GM19463 (cell line): ENCODE results near the gene EXTL1.

Source experiments
- ATAC-seq: cut with Tn5 transposase; IDR thresholded peaks from one replicate; pipeline ENCODE4 v1.9.1; 2021; ENCODE audit warnings: mild to moderate bottlenecking, moderate library complexity; ENCODE audit not compliant: unreplicated experiment

Gene EXTL1

GRCh38 chr1:26022404-26022779, 817 bp downstream of the EXTL1 start:
- ATAC-seq, result no peak

GRCh38 chr1:26023009-26023408, 1.4 kb downstream of the EXTL1 start:
- no peak for ATAC-seq

- ATAC-seq, result no peak
Observed at GRCh38 chr1:26023826-26024225, 2.3 kb downstream of the EXTL1 start.

- no peak for ATAC-seq
Observed at GRCh38 chr1:26025060-26025459, 3.5 kb downstream of the EXTL1 start.

- no peak for ATAC-seq
Observed at GRCh38 chr1:26025517-26025916, 3.9 kb downstream of the EXTL1 start.

- ATAC-seq, result no peak
Observed at GRCh38 chr1:26027716-26028489, 6.3 kb downstream of the EXTL1 start.

- no peak for ATAC-seq
Observed at GRCh38 chr1:26028490-26028980, 7.0 kb downstream of the EXTL1 start.

- ATAC-seq, result no peak
Observed at GRCh38 chr1:26029054-26029863, 7.7 kb downstream of the EXTL1 start.

GRCh38 chr1:26029864-26030481, 8.4 kb downstream of the EXTL1 start:
- no peak for ATAC-seq

GRCh38 chr1:26031196-26031595, 9.6 kb downstream of the EXTL1 start:
- no peak for ATAC-seq

- ATAC-seq, result no peak
Observed at GRCh38 chr1:26031611-26032220, 10.1 kb downstream of the EXTL1 start.

- no peak for ATAC-seq
Observed at GRCh38 chr1:26032656-26033357, 11.2 kb downstream of the EXTL1 start.

GRCh38 chr1:26034504-26035202, 13.1 kb downstream of the EXTL1 start:
- ATAC-seq, result no peak

GRCh38 chr1:26035203-26035958, 13.8 kb downstream of the EXTL1 start:
- peak; percentile 89 for ATAC-seq

- ATAC-seq, result peak; percentile 67
Observed at GRCh38 chr1:26035959-26036755, 14.6 kb downstream of the EXTL1 start.

GRCh38 chr1:26036756-26037281, 15.2 kb downstream of the EXTL1 start:
- ATAC-seq, result no peak

GRCh38 chr1:26037904-26038303, 16.3 kb downstream of the EXTL1 start:
- ATAC-seq, result no peak

- ATAC-seq, result no peak
Observed at GRCh38 chr1:26038477-26038876, 16.9 kb downstream of the EXTL1 start.
